Epithelial cell of esophagus (primary cell): ENCODE data around the gene MAGI2.

ENCODE experiments used
- DNase-seq: peaks from one replicate; pipeline ENCODE4 v3.0.0; 2010; ENCODE audit warnings: low read depth
- H3K4me3 ChIP-seq: 2 replicates; pipeline ENCODE4 v1.5.1; 2011; ENCODE audit warnings: mild to moderate bottlenecking, low read length, control low read depth
- CTCF ChIP-seq: IDR thresholded peaks from 2 replicates; pipeline ENCODE4 v1.5.1; 2011; ENCODE audit warnings: low read depth, mild to moderate bottlenecking, low read length, control low read depth, inconsistent platforms; ENCODE audit not compliant: insufficient read depth; ENCODE audit errors: missing control alignments

MAGI2 gene

DNA sequence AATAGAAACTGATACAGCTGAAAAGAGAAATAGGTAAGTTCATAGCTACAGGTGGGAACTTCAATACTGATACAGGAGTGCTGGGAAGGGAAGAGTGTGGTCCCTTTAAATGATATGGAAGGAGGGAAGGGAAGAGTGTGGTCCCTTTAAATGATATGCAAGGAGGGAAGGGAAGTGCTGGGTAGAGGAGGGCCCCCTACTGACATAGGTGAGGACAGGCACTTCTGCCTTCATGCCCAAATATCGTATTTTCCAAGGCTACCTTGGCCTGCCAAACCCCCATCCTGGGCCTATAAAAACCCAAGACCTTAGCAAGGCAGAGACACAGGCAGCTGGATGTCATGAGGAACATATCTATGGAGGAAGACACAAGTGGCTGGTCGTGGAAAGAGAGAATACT is 92.3 kb downstream of the MAGI2 start:
- peak; percentile 22 for TF ChIP-seq CTCF
- DNase-seq = peak; percentile 13
- H3K4me3 ChIP-seq = no peak overlapping the region

- H3K4me3 ChIP-seq = no peak overlapping the region
- TF ChIP-seq CTCF = no peak
- no peak for DNase-seq
These were observed 93.6 kb downstream of the MAGI2 start for GRCh38 chr7:79359827-79360226.

DNA sequence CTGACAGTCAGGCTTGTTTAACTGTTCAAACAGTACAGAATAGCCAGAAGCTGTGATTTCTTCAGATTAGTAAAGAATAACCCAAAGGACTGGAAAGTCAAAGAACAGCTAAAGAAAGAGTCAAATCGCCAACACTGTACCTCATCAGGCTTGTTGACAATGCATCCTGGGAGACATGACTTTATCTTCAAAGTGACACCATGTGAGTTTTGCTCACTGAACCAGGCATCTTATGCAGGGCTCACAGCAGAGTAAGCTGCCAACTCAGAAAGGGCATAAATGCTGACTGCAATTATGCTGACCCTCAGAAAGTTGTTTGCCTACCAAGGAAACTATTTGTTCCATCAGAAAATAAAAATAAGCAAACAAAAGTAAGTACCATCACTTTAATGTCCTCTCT is 96.4 kb downstream of the MAGI2 start:
- TF ChIP-seq CTCF = no peak
- DNase-seq = no peak
- no peak overlapping the region for H3K4me3 ChIP-seq

GRCh38 chr7:79353720-79354468 is 99.6 kb downstream of the MAGI2 start:
- no peak for TF ChIP-seq CTCF
- no peak overlapping the region for H3K4me3 ChIP-seq
- no peak for DNase-seq

- TF ChIP-seq CTCF = no peak
- no peak overlapping the region for H3K4me3 ChIP-seq
- no peak for DNase-seq
These were observed 101.1 kb downstream of the MAGI2 start for GRCh38 chr7:79352323-79352722.

DNA sequence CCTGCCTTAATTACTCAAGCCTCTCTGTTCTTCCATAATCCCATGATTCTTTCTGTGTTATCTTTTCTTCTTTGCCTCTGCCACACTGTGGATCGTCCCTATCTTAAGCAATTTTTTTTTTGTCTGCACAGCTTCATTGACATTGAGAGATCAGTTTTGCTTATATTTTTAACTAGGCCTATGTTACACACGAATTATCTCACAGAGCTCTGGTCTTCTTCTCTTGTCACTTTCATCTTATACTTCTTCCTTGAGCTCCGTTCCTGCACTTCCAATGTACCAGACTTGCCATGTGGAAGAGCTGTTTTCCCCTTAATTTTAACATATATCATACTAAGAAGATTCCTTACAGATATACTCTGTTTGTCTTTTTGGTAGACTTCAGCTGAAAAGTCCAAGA is 106.1 kb downstream of the MAGI2 start:
- no peak for TF ChIP-seq CTCF
- DNase-seq = no peak
- no peak overlapping the region for H3K4me3 ChIP-seq

DNA sequence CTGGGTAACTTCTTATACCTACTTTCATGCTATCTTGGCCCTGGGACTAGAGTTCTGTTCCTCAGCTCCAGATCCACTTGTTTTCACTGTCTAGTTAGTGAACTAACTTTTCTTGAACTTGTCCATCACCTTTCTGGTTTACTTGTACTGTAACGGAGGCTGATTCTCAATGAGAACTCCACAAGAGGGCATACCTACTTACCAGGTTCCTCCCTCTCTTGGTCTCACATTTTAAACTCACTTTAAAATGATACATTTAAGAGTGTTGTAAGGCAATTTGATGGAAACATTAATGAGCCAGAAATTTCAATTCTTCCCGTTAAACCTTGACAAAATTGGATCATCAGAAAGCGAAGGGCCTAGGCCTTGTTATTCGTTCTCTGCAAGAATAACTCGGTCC is 111.6 kb downstream of the MAGI2 start:
- no peak for TF ChIP-seq CTCF
- H3K4me3 ChIP-seq = no peak overlapping the region
- no peak for DNase-seq
